Cardiac fibroblast (primary cell): ENCODE data around the gene CDH12.
A peak's percentile ranks its signal among the peaks of the same experiment; 100 is the strongest.
"Not testable (repeated sequence)": the region's sequence is repeated elsewhere in the genome, so short reads cannot be mapped to it uniquely, and the experiment has no call there.

Source experiments
- DNase-seq, 2 donors: peaks; one replicate each; pipeline versions ENCODE4 v3.0.0 to v3.0.0-alpha.2; 2010; ENCODE audit warnings: low read depth in 2 of 2
- H3K4me3 ChIP-seq, 2 donors: replicated peaks in 1 of 2; 1 replicate in 1 of 2; 2 replicates in 1 of 2; pipeline ENCODE4 v1.5.1; 2011; ENCODE audit warnings: low read depth in 2 of 2, low read length in 2 of 2, mild to moderate bottlenecking in 2 of 2, moderate library complexity in 1 of 2
- CTCF ChIP-seq: IDR thresholded peaks from one replicate; pipeline ENCODE4 v1.5.1; 2011; ENCODE audit warnings: low read depth, mild to moderate bottlenecking, low read length, inconsistent platforms

Gene CDH12

GRCh38 chr5:22542340-22542739 is 310.8 kb downstream of the CDH12 start:
- no peak for DNase-seq
- no peak for TF ChIP-seq CTCF
- no peak overlapping the region for H3K4me3 ChIP-seq

- no peak for DNase-seq
- no peak for TF ChIP-seq CTCF
- H3K4me3 ChIP-seq = no peak overlapping the region
Observed at GRCh38 chr5:22541037-22541436, 312.1 kb downstream of the CDH12 start.

GRCh38 chr5:22539762-22540161 is 313.4 kb downstream of the CDH12 start:
- DNase-seq = no peak
- TF ChIP-seq CTCF = no peak
- H3K4me3 ChIP-seq = no peak overlapping the region

- no peak for TF ChIP-seq CTCF
- no peak for DNase-seq
- no peak overlapping the region for H3K4me3 ChIP-seq
Observed at GRCh38 chr5:22531986-22532385, 321.2 kb downstream of the CDH12 start.

- DNase-seq = peak in 1 of 2 donors; percentile 3
- TF ChIP-seq CTCF = no peak
- H3K4me3 ChIP-seq = no peak overlapping the region
Observed at GRCh38 chr5:22521521-22521920, 331.6 kb downstream of the CDH12 start.

- not testable (repeated sequence) for DNase-seq, H3K4me3 ChIP-seq
Observed at GRCh38 chr5:22516497-22516896, 336.6 kb downstream of the CDH12 start.

- no peak for TF ChIP-seq CTCF
- no peak for DNase-seq
Observed at GRCh38 chr5:22514231-22514630, 338.9 kb downstream of the CDH12 start.

More at GRCh38 chr5:22514231-22514630, 338.9 kb downstream of the CDH12 start:
- no peak overlapping the region for H3K4me3 ChIP-seq
